ENCODE measurements around the gene LGMN.

LGMN gene

DNA sequence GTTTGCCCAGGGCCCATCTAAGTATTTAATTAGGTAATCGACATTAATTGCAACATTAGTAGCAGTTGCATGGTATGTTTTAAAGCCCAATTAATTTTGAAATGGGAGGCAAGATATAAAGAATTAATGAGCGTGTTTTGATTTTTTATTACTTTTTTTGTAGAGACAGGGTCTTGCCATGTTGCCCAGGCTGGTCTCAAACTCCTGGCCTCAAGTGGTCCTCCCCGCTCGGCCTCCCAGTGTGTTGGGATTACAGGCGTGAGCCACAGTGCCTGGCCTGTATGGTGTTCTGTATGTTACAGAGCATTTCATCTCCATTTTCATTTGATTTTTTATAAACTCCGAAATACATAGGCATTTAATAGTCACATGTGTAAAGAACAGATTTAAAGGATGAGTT is 46.5 kb upstream of the LGMN start:
- peak overlapping the region; percentile 62; the same call in 1 of the 2 replicates for H3K27ac ChIP-seq (ENCODE audit: extremely low read depth, low read depth, low read length)
- POLR2A ChIA-PET, result no interaction called here
- H3K4me1 ChIP-seq (ENCODE audit: control insufficient read depth, insufficient read depth, low read length), result peaks cover 4% of the 10 kb centered on the region; the same call in 1 of the 2 replicates
- TF ChIP-seq ZNF335 (tag by site-specific recombination; conservative IDR thresholded peaks at IDR 0.05) (peak; percentile 44; the same call in 1 of the 2 replicates), ZNF121 (tag by site-specific recombination; IDR thresholded peaks at IDR 0.05) (peak; percentile 79), ZNF211 (tag by site-specific recombination; IDR thresholded peaks at IDR 0.05; ENCODE audit: low read depth) (no peak)
- TF ChIP-seq, protein P1, sequence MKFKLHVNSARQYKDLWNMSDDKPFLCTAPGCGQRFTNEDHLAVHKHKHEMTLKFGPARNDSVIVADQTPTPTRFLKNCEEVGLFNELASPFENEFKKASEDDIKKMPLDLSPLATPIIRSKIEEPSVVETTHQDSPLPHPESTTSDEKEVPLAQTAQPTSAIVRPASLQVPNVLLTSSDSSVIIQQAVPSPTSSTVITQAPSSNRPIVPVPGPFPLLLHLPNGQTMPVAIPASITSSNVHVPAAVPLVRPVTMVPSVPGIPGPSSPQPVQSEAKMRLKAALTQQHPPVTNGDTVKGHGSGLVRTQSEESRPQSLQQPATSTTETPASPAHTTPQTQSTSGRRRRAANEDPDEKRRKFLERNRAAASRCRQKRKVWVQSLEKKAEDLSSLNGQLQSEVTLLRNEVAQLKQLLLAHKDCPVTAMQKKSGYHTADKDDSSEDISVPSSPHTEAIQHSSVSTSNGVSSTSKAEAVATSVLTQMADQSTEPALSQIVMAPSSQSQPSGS (tag by site-specific recombination; IDR thresholded peaks at IDR 0.05; ENCODE audit: low read depth), result no peak
- TF ChIP-seq, protein P2, sequence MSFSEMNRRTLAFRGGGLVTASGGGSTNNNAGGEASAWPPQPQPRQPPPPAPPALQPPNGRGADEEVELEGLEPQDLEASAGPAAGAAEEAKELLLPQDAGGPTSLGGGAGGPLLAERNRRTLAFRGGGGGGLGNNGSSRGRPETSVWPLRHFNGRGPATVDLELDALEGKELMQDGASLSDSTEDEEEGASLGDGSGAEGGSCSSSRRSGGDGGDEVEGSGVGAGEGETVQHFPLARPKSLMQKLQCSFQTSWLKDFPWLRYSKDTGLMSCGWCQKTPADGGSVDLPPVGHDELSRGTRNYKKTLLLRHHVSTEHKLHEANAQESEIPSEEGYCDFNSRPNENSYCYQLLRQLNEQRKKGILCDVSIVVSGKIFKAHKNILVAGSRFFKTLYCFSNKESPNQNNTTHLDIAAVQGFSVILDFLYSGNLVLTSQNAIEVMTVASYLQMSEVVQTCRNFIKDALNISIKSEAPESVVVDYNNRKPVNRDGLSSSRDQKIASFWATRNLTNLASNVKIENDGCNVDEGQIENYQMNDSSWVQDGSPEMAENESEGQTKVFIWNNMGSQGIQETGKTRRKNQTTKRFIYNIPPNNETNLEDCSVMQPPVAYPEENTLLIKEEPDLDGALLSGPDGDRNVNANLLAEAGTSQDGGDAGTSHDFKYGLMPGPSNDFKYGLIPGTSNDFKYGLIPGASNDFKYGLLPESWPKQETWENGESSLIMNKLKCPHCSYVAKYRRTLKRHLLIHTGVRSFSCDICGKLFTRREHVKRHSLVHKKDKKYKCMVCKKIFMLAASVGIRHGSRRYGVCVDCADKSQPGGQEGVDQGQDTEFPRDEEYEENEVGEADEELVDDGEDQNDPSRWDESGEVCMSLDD (tag by site-specific recombination; IDR thresholded peaks at IDR 0.05), result no peak
- H3K4me3 ChIP-seq (ENCODE audit: low read depth, low read length), result peak overlapping the region; percentile 92
- H3K9me3 ChIP-seq (ENCODE audit: control insufficient read depth, insufficient read depth, low read depth, low read length), result no peaks in the 10 kb centered on the region
- CTCF ChIA-PET, result interaction anchor here (0.7 kb wide), 1 partner anchor 371 kb away, joined by 3 read pairs; no protein-coding TSS in a partner anchor
- peaks cover 10 to 19% of the 10 kb centered on the region in 2 experiments for H3K36me3 ChIP-seq (ENCODE audit: control insufficient read depth in 2 of 2, insufficient read depth in 1 of 2, low read length in 2 of 2)

DNA sequence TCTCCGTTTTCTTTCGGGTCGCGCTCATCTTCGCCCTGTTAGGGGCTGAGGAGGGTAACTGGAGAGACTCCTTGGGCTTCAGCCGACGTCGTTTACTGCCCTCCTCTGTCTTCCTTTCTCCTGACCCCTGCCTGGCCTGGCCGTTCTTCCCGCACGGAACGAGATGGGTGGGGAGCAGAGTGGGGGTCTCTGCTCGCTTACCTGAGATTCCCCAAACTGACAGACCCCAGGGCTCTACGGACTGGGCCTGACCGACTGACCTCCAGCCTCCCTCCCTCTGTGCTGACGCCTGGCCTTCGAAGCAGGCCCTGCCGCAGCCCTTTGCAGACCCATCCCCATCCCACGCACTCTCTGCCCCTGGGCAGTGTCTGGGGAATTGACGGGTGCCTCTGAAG is 46.1 kb upstream of the LGMN start:
- CTCF ChIA-PET, result no interaction called here
- Histone ChIP-seq H3K27ac (ENCODE audit: extremely low read depth, low read depth, low read length) (peak overlapping the region; percentile 62), H3K4me1 (ENCODE audit: control insufficient read depth, insufficient read depth, low read length) (peaks cover 4% of the 10 kb centered on the region; the same call in 1 of the 2 replicates), H3K9me3 (ENCODE audit: control insufficient read depth, insufficient read depth, low read depth, low read length) (no peaks in the 10 kb centered on the region), H3K4me3 (ENCODE audit: low read depth, low read length) (peak overlapping the region; percentile 92), H3K36me3 (ENCODE audit: control insufficient read depth in 2 of 2, insufficient read depth in 1 of 2, low read length in 2 of 2) (peaks cover 10 to 19% of the 10 kb centered on the region in 2 experiments)
- POLR2A ChIA-PET, result interaction anchor here (1.0 to 1.6 kb wide), 2 partner anchors 46 to 413 kb away, joined by 3 to 9 read pairs; partner anchors contain the start of genes LGMN and UBR7
- TF ChIP-seq ZBTB48 (tag by site-specific recombination; IDR thresholded peaks at IDR 0.05) (peak; percentile 56; the same call in 1 of the 2 replicates), ZNF239 (tag by site-specific recombination; IDR thresholded peaks at IDR 0.05) (0 out of 2 replicates have a peak, but pooled peaks have one; percentile 14), KLF9 (tag by site-specific recombination; IDR thresholded peaks at IDR 0.05; ENCODE audit: low read depth) (no peak), ZFHX2 (tag by site-specific recombination; conservative IDR thresholded peaks at IDR 0.05) (peak; percentile 64), ZNF585B (tag by site-specific recombination; IDR thresholded peaks at IDR 0.05) (0 out of 2 replicates have a peak, but pooled peaks have one; percentile 6), ZNF37A (tag by site-specific recombination; IDR thresholded peaks at IDR 0.05) (no peak), GLIS2 (tag by site-specific recombination; IDR thresholded peaks at IDR 0.05) (peak; percentile 19; the same call in 1 of the 2 replicates), ZBTB8A (tag by site-specific recombination; IDR thresholded peaks at IDR 0.05) (peak; percentile 70), ZNF350 (tag by site-specific recombination; IDR thresholded peaks at IDR 0.05) (peak; percentile 94)
- TF ChIP-seq, protein P3, sequence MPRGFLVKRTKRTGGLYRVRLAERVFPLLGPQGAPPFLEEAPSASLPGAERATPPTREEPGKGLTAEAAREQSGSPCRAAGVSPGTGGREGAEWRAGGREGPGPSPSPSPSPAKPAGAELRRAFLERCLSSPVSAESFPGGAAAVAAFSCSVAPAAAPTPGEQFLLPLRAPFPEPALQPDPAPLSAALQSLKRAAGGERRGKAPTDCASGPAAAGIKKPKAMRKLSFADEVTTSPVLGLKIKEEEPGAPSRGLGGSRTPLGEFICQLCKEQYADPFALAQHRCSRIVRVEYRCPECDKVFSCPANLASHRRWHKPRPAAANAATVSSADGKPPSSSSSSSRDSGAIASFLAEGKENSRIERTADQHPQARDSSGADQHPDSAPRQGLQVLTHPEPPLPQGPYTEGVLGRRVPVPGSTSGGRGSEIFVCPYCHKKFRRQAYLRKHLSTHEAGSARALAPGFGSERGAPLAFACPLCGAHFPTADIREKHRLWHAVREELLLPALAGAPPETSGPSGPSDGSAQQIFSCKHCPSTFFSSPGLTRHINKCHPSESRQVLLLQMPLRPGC (tag by site-specific recombination; IDR thresholded peaks at IDR 0.05), result 0 out of 2 replicates have a peak, but pooled peaks have one; percentile 8
- TF ChIP-seq, protein P4, sequence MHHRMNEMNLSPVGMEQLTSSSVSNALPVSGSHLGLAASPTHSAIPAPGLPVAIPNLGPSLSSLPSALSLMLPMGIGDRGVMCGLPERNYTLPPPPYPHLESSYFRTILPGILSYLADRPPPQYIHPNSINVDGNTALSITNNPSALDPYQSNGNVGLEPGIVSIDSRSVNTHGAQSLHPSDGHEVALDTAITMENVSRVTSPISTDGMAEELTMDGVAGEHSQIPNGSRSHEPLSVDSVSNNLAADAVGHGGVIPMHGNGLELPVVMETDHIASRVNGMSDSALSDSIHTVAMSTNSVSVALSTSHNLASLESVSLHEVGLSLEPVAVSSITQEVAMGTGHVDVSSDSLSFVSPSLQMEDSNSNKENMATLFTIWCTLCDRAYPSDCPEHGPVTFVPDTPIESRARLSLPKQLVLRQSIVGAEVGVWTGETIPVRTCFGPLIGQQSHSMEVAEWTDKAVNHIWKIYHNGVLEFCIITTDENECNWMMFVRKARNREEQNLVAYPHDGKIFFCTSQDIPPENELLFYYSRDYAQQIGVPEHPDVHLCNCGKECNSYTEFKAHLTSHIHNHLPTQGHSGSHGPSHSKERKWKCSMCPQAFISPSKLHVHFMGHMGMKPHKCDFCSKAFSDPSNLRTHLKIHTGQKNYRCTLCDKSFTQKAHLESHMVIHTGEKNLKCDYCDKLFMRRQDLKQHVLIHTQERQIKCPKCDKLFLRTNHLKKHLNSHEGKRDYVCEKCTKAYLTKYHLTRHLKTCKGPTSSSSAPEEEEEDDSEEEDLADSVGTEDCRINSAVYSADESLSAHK (tag by site-specific recombination; IDR thresholded peaks at IDR 0.05), result no peak
- TF ChIP-seq, protein P5, sequence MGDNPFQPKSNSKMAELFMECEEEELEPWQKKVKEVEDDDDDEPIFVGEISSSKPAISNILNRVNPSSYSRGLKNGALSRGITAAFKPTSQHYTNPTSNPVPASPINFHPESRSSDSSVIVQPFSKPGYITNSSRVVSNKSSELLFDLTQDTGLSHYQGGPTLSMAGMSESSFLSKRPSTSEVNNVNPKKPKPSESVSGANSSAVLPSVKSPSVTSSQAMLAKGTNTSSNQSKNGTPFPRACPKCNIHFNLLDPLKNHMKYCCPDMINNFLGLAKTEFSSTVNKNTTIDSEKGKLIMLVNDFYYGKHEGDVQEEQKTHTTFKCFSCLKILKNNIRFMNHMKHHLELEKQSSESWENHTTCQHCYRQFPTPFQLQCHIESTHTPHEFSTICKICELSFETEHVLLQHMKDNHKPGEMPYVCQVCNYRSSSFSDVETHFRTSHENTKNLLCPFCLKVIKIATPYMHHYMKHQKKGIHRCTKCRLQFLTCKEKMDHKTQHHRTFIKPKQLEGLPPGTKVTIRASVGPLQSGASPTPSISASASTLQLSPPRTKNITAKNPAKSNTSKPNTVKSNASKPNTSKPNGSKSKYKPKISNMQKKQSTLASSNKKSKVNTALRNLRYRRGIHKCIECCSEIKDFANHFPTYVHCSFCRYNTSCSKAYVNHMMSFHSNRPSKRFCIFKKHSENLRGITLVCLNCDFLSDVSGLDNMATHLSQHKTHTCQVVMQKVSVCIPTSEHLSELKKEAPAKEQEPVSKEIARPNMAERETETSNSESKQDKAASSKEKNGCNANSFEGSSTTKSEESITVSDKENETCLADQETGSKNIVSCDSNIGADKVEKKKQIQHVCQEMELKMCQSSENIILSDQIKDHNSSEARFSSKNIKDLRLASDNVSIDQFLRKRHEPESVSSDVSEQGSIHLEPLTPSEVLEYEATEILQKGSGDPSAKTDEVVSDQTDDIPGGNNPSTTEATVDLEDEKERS (tag by site-specific recombination; IDR thresholded peaks at IDR 0.05), result no peak
- TF ChIP-seq, protein P6, sequence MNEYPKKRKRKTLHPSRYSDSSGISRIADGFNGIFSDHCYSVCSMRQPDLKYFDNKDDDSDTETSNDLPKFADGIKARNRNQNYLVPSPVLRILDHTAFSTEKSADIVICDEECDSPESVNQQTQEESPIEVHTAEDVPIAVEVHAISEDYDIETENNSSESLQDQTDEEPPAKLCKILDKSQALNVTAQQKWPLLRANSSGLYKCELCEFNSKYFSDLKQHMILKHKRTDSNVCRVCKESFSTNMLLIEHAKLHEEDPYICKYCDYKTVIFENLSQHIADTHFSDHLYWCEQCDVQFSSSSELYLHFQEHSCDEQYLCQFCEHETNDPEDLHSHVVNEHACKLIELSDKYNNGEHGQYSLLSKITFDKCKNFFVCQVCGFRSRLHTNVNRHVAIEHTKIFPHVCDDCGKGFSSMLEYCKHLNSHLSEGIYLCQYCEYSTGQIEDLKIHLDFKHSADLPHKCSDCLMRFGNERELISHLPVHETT (tag by site-specific recombination; IDR thresholded peaks at IDR 0.05), result 0 out of 2 replicates have a peak, but pooled peaks have one; percentile 0
- TF ChIP-seq, protein P7, sequence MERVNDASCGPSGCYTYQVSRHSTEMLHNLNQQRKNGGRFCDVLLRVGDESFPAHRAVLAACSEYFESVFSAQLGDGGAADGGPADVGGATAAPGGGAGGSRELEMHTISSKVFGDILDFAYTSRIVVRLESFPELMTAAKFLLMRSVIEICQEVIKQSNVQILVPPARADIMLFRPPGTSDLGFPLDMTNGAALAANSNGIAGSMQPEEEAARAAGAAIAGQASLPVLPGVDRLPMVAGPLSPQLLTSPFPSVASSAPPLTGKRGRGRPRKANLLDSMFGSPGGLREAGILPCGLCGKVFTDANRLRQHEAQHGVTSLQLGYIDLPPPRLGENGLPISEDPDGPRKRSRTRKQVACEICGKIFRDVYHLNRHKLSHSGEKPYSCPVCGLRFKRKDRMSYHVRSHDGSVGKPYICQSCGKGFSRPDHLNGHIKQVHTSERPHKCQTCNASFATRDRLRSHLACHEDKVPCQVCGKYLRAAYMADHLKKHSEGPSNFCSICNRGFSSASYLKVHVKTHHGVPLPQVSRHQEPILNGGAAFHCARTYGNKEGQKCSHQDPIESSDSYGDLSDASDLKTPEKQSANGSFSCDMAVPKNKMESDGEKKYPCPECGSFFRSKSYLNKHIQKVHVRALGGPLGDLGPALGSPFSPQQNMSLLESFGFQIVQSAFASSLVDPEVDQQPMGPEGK (tag by site-specific recombination; IDR thresholded peaks at IDR 0.05), result peak; percentile 31

All from HEK293 (cell line).